Measurements from ENCODE around the gene FAM83B. TPM values are rescaled to one million over a fixed set of nuclear protein-coding genes. Genes with fewer than 3 reads are reported as not detected.
"Not testable (repeated sequence)": the region's sequence is repeated elsewhere in the genome, so short reads cannot be mapped to it uniquely, and the experiment has no call there.

The FAM83B gene, protein sequence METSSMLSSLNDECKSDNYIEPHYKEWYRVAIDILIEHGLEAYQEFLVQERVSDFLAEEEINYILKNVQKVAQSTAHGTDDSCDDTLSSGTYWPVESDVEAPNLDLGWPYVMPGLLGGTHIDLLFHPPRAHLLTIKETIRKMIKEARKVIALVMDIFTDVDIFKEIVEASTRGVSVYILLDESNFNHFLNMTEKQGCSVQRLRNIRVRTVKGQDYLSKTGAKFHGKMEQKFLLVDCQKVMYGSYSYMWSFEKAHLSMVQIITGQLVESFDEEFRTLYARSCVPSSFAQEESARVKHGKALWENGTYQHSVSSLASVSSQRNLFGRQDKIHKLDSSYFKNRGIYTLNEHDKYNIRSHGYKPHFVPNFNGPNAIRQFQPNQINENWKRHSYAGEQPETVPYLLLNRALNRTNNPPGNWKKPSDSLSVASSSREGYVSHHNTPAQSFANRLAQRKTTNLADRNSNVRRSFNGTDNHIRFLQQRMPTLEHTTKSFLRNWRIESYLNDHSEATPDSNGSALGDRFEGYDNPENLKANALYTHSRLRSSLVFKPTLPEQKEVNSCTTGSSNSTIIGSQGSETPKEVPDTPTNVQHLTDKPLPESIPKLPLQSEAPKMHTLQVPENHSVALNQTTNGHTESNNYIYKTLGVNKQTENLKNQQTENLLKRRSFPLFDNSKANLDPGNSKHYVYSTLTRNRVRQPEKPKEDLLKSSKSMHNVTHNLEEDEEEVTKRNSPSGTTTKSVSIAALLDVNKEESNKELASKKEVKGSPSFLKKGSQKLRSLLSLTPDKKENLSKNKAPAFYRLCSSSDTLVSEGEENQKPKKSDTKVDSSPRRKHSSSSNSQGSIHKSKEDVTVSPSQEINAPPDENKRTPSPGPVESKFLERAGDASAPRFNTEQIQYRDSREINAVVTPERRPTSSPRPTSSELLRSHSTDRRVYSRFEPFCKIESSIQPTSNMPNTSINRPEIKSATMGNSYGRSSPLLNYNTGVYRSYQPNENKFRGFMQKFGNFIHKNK
- 0.09 TPM in 1 of 2 replicates, not detected in the other for total RNA-seq (ENCODE audit: low replicate concordance)

- DNase-seq (ENCODE audit: low read depth) = no peak
- peak within 1 kb of the TSS; percentile 19 for H3K4me3 ChIP-seq (ENCODE audit: low read depth, low read length)
- TF ChIP-seq, protein P1, sequence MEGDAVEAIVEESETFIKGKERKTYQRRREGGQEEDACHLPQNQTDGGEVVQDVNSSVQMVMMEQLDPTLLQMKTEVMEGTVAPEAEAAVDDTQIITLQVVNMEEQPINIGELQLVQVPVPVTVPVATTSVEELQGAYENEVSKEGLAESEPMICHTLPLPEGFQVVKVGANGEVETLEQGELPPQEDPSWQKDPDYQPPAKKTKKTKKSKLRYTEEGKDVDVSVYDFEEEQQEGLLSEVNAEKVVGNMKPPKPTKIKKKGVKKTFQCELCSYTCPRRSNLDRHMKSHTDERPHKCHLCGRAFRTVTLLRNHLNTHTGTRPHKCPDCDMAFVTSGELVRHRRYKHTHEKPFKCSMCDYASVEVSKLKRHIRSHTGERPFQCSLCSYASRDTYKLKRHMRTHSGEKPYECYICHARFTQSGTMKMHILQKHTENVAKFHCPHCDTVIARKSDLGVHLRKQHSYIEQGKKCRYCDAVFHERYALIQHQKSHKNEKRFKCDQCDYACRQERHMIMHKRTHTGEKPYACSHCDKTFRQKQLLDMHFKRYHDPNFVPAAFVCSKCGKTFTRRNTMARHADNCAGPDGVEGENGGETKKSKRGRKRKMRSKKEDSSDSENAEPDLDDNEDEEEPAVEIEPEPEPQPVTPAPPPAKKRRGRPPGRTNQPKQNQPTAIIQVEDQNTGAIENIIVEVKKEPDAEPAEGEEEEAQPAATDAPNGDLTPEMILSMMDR (IDR thresholded peaks at IDR 0.05; ENCODE audit: insufficient read depth, low read length) = no peak
Observed at GRCh38 chr6:54846243-54846856, at the start of gene FAM83B. FAM83B (plus strand) TSS chr6:54846771; CDS start chr6:54870247, 23,476 bp downstream.

GRCh38 chr6:54796918-54797317, 49.7 kb upstream of the FAM83B start:
- H3K4me3 ChIP-seq (ENCODE audit: low read depth, low read length); DNase-seq (ENCODE audit: low read depth): not testable (repeated sequence)

DNA sequence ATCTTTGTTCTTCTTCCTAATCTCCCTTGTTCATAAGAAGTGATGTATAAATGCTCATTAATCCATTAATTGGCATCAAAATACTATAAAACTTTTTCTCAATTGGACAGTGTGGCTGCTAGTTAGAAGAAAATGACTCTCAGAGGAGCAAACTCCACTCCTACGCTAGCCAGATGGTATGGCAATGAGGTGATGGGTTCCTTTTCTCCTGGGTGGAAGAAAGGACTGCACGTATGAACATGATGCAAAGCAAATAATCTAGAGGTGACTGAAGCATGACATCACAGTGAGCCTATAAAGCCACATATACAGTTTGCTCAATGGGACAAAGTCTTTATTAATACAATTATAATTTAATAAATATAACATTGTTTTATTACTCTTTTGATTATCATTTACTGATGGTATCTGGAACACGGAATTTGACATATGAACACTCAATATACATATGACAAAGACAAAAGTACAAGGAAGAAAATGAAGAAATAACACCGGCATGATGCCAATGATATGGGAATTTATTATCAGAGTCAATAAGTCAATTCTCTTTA, 46.4 kb upstream of the FAM83B start:
- no peak for DNase-seq (ENCODE audit: low read depth)
- TF ChIP-seq, protein P1 (IDR thresholded peaks at IDR 0.05; ENCODE audit: insufficient read depth, low read length) = no peak

GRCh38 chr6:54801244-54801643, 45.3 kb upstream of the FAM83B start:
- no peak overlapping the region for H3K4me3 ChIP-seq (ENCODE audit: low read depth, low read length)
- no peak for DNase-seq (ENCODE audit: low read depth)
- TF ChIP-seq, protein P1 (IDR thresholded peaks at IDR 0.05; ENCODE audit: insufficient read depth, low read length) = no peak

More for the DNA sequence above, 46.4 kb upstream of the FAM83B start:
- no peak overlapping the region for H3K4me3 ChIP-seq (ENCODE audit: low read depth, low read length)

- peak; percentile 28 for DNase-seq (ENCODE audit: low read depth)
- TF ChIP-seq, protein P1 (IDR thresholded peaks at IDR 0.05; ENCODE audit: insufficient read depth, low read length) = no peak
- H3K4me3 ChIP-seq (ENCODE audit: low read depth, low read length) = no peak overlapping the region
Observed at GRCh38 chr6:54801669-54802068, 44.9 kb upstream of the FAM83B start.

GRCh38 chr6:54802775-54803634, 43.6 kb upstream of the FAM83B start:
- no peak overlapping the region for H3K4me3 ChIP-seq (ENCODE audit: low read depth, low read length)
- TF ChIP-seq, protein P1 (IDR thresholded peaks at IDR 0.05; ENCODE audit: insufficient read depth, low read length) = no peak

More at GRCh38 chr6:54802775-54803634, 43.6 kb upstream of the FAM83B start:
- DNase-seq (ENCODE audit: low read depth) = no peak
